HG03039 (cell line): Measurements from ENCODE around the gene GCSAM.

Experiments
- ATAC-seq: cut with Tn5 transposase; IDR thresholded peaks from one replicate; pipeline ENCODE4 v1.9.1; 2021; ENCODE audit warnings: mild to moderate bottlenecking, moderate library complexity; ENCODE audit not compliant: unreplicated experiment

GCSAM gene

DNA sequence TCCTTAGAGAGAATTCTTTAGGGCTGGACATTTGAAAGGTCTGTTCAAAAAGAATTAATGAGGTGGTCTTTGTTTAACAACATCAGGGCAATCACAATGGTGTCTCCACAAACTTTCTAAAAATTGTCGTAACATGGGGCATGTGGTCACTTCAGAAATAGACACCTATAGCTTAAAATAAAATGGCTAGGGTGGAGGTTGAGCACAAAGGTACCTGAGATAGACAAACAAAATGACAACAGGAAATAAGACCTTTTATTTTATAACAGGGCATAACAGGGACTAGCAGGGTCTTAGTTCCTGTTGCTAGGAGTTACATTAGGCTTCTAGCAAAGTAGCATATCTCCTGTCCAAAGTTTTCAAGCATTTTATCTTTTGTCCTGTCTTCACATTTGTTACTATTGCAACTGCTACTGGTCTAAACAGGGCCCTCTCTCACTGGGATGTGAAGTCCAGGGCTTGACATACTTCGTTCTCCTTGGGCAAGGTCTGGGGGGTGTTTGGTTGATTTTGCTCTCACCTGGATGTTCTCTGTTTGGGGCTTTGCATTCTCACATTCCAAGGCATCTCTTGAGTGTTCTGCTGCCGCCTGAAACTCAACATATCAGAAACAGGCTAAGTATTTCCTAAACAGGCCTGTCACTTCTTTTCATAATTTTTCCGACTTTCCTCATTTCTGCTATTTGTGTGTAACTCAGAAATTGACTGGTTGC, 3.0 kb downstream of the GCSAM start:
- ATAC-seq = no peak

DNA sequence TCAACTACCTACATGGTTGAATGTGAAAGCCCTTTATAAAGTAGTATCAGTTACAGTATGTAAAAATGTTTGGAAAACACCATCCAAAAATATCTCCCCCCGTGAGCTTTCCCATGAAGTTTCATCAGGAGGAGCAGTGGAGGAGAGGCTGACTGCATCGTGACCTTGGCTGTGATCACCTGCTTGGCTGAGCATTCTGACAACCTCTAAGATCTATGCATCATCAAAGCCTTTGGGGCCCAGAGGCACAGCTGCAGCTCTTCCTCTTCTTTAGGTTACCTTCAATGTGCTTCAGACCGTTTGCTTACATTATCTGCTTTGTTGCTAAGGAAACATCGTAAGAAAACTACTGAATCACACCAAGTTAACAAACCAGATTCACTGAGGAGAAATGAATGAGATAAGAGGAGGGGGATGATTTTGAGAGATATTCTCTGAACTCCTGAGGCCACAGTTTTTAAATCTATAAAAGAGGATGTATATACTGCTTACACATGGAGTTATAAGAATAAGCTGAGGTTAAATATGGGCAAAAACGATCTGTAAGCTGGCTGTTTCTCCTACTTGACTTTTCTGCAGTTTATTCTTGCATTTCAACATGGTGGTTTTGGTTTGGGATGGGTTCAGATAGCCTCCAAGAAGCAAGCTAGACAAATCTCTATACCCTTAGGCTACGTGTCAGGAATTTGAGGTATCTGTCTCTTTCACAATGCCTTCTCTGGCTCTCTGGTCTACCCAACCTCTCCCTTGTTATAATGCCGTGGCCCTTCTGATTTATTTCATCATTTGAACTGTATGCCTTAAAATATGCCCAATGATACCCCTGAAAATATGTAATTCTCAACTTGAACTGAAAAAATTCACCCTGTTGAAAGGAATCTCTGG, 4.0 kb downstream of the GCSAM start:
- ATAC-seq = peak; percentile 40

GRCh38 chr3:112127522-112128494, 5.2 kb downstream of the GCSAM start:
- no peak for ATAC-seq

DNA sequence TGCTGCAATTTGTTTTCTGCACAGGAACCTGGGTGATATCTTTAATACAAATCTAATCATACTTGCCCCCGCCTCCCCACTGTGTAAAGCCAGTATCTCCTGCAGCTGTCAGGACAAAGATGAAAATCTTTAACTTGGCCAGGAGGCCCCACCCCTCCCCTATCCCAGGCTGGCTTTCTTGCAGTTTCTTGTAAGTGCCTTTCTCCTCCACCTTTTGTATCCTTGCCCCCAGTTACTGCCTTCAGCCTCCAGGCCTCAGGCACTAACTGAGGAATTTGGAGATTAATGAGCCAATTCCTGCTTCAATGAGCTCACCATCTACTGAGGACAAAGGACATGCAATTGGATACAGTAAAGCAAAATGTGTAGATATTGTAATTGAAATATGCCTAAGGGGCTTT, 6.5 kb downstream of the GCSAM start:
- ATAC-seq = no peak

DNA sequence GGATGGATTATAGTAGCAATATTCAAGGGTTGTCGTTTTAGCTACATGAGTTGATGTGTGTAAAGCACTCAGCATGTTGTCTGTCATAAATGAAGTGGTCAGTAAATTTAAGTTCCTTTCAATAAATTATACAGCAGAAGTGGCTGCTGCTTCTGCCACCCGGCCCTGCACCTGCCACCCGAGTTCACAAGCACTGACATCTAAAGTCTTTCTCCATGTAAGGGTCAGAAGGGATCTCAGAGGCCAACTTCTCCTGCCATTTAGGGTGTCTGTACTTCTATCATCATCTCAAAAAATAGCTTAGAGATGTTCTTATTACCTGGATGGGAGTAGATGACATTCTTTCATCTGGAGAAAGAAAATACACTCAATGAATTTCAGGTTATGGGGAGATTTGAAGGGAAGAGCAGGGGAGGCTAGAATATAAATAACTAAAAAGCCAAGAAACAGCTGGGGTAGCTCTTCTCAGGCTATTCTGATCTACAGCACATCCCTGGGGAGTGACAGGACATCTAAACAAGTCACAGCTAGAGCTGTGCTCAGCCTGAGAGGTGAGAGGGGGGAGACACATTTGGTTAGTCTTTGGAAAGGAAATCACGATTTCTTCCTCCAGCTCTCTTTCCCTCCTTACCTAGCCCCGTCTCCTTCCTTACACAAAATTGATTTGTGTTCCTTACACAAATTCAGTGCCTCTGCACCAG, 8.0 kb downstream of the GCSAM start:
- ATAC-seq = no peak

GRCh38 chr3:112123548-112123947, 9.5 kb downstream of the GCSAM start:
- no peak for ATAC-seq

- ATAC-seq = no peak
These were observed 10.2 kb downstream of the GCSAM start for GRCh38 chr3:112122870-112123269.

DNA sequence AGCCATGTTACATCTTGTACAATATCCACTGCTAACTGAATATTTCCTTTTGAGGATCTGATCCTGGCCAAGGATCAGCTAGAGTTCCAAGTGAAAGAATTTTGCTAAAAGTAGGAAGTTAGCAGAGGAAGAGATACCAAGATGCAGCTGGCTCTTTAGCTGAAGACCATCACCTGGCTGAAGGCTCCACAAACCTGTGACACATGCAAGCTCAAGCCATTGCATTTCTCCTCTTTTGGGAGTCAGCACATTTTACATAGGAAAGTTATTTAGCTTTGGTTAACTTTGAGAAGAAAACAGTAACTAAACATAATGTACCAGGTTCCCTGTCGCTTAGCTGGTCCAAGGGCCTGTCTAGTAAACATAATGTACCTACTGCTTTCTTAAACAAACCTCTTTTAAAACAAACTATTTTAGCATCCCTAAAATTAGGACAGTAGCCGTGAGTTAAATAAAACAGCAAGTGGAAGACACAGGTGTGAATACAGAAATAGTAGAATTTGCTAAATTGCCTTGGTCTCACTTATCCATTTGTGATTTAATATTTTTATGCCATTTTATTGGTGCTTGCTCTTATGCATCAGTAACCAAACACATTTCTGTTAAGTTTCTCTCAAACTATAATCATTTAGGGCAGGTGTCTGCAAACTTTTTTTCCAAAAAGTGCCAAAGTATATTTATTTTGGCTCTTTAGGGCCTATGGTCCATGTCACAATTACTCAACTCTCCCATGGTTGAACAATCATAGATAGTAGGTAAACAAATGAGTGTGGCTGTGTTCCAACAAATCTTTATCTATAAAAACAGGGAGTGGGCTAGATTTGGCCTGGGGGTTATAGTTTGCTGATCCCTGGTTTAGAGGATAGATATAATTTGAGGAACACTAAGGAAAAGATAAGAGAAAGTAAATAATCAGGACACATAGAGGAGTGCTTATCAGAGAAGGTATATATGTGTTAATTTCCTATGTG, 11.2 kb downstream of the GCSAM start:
- no peak for ATAC-seq

GRCh38 chr3:112119962-112120836, 12.8 kb downstream of the GCSAM start:
- ATAC-seq = no peak

GRCh38 chr3:112117841-112118571, 15.0 kb downstream of the GCSAM start:
- no peak for ATAC-seq

DNA sequence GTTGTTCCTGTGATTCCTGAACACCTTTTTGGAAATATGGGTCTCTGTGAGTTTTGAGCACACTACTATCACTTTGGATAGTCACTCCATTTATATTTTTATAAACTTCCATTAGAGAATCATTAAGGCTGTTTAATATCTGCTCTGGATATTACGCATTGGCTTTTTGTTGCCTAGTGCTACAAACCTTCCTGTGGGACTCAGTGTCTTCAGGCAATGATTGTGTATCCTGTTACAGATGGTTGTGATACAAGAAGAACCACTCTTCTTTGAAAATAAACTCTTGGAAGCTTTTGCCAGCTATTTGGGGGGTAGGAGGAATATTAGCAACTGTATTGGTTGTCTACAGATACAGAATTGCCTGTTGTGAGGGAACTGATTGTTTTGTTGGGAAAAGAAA, 15.6 kb downstream of the GCSAM start:
- ATAC-seq = no peak

GRCh38 chr3:112116748-112117186, 16.3 kb downstream of the GCSAM start:
- no peak for ATAC-seq

DNA sequence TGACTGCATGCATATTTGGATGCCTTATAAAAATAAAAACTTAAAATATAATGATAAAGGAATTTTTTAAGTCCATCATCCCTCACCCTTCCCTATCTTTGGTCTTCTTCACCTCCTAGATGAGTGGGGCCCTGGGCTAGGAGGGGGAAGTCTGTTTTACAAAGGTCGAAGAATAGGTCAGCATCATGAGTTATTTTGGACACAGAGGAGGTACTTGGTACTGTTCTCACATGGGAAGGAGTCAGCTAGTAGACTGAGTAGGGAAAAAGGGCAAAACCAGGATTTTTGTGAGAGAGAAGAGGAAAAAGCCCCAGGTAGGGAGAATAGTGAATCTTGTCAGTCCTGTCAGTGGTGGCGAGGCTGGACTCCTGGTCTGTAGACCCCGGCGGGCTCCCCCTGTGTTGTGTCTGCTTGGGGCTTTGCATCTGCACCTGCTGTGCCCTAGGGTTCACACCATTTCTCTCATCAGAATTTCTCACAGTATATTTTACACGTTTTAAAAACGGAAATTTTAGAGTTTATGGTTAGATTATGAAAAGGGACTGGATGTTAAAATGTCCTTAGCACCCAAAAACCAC, 17.2 kb downstream of the GCSAM start:
- ATAC-seq = no peak

- ATAC-seq = peak; percentile 44
These were observed 17.8 kb downstream of the GCSAM start for GRCh38 chr3:112115161-112115739.

- ATAC-seq = no peak
These were observed 18.4 kb downstream of the GCSAM start for GRCh38 chr3:112114576-112115160.

DNA sequence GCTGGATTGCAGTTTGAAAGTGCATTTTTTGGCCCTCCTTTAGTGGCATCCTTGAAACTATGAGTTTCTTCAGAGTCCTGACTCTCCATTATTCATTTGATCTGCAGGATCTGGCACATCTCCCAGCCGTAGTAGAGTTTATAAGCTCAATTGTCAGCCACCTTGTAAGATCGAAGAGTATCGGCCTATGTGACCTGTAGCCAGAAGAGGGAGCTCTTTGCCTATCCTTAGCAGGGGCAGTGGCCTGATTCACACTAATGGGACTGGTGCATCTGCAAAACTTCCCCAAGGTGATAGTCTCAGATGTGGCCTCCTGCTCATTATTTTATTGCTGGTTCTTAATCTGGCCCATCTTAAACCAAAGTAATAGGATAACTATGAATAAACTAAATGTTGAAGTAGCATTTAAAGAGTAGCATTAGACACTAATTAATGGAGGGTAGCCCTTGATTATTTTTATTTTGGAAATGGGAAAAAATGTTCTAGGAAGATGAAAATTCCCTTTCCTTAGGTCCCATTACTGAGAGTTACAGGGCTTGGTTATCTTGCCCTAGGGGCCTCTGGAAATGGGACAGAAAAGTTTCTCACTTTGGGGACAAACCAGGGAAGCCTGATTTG, 21.2 kb downstream of the GCSAM start:
- peak; percentile 43 for ATAC-seq
